HG03460 (cell line): ENCODE results near the gene DDN.
A peak's percentile ranks its signal among the peaks of the same experiment; 100 is the strongest.

Source experiments
- ATAC-seq: cut with Tn5 transposase; IDR thresholded peaks from one replicate; pipeline ENCODE4 v1.9.1; 2021; ENCODE audit not compliant: unreplicated experiment

Gene DDN

DNA sequence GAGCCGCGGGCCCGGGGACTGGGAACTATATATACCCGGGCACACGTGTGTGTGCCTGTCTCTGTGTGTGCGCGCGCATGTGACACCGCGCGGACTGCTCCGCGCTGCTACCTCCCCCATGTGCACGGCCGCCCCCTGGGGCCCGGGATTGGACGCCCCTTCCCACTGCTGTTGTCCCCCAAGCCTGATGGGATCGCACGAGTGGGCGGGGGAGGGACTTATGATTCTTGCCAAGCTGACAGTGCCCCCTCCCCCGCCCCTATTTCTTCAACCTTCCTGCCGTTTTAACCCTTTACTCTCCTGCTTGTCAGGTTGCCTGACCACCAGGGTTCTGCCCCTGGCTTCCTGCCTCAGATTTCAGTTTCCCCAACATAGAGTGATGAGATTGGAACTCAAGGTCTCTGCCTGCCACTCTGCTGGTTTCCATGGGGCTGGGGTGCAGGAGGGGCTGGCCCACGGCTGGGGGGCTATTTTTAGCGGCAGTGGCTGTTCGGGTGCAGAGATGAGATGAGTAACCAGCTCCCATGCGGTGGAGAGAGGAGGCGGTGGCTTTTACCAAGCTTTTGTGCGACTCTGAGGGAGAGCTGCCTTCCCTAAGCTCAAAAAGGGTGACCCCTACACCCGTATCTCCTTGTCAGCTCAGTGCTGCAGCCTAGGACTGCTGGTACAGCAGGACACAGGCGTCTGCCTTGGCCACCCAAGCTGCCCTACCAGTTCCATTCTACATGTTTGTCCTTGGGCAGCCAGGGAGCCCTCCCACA, at the start of gene DDN:
Gene DDN, minus strand, starts transcription at position 5 of the 761 bp plus-strand sequence. CDS start 88 bp downstream, outside the sequence.
- peak; percentile 37 for ATAC-seq

DNA sequence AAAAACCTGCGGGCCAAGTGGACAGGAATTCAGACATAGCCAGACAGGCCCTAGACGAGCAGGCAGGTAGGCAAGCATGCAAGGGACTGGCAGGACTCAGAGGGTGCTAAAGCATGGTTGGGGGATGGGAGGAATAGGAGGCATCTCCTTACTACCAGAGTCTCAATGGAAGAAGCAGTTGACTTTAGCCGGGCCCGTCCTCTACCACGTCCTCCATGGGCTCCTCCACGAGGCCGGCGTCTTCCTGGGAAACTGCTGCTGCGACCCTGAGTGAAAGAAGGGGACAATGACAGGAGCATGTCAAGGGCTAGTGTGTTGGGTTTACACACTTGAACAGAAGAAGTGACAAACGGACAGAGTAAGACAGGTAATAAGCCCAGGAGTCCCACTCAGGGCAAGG, 49.8 kb upstream of the DDN start:
- ATAC-seq: no peak

DNA sequence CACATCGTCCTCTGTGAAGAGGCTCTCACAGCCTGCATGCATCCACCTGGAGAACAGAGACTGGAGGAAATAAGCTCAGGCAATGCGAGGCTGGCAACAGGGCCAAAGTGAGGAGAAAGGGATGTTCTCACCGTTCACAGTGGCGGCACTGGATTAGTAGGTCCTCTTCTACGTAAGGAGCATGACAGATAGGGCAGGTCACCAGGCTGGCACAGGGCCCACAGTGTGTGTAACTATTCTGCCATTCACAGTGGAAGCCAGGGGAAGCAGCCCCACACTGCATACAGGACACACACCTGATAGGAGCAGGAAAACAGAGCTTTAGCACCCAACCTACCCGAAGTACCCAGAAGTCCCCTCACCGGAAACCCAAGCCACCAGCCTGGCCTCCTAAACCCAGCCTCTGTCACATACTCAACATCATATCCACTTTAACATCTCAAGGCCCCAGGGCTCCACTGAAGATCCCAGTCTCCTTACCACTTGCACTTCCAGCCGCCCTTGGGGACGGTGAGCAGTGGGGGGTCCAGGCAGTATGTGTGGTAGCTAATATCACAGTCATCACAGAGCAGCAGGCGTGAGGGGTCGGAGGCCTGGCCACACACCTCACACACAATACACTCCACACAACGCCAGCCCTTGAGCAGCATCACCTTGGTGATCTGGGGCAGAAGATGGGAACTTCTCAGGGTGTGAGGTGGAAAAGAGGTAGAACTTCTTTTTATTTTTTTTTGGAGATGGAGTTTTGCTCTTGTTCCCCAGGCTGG, 47.1 kb upstream of the DDN start:
- no peak for ATAC-seq

DNA sequence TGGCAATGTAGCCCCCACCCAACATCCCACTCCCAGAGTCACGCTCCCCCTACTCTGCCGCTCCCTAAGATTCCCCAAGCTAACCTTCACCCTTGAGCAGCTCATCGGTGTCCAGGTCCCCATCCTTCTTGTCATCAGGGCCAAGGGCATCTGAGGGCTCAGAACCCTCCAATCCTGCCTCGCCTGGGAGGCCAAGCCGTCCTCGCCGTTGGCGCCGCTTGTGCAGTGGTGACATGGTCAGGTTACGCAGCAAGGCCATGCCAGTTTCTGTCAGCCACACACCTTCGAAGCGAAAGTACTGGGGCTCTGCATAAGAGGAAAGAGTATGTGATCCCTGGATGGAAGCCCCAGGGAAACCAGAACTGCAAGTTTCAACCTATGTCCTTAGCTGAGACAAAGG, 45.5 kb upstream of the DDN start:
- no peak for ATAC-seq

DNA sequence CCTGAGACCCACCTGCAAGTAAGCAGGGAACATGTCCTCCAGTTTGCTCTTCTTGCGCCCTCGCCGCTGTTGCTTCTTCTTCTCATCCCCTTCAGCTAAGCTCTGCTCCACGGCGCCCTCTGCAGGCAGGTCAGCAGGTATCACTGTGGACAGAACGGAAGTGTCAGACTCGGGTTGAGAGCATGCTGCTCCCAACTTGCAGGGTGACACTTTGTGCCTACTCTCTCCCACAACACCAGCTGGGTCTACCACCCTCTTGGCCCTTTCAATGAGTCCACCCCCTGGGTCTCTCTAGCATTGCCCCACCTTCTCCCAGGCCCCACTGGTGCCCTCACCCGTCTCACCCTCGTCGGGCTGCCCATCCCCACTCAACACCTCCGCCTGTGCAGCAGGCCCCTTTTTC, 44.7 kb upstream of the DDN start:
- ATAC-seq: no peak

DNA sequence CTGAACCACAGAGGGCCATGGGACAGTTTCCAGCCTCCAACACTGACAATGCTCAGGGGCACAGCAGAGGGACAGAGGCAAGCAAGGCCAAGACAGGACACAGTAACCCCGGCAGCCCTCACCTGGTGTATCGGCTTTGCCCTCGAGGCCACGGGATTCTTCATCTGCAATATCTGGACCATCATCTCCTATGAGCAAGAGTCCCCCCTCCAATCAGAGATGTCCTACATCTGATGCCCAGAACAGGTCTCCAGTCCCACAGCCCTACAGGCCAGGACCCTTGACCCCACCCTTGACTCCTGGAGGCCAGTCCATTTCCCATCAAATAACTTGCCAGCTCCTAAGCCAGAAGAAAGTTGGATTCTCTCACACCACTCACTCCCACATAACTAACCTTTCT, 44.1 kb upstream of the DDN start:
- no peak for ATAC-seq

DNA sequence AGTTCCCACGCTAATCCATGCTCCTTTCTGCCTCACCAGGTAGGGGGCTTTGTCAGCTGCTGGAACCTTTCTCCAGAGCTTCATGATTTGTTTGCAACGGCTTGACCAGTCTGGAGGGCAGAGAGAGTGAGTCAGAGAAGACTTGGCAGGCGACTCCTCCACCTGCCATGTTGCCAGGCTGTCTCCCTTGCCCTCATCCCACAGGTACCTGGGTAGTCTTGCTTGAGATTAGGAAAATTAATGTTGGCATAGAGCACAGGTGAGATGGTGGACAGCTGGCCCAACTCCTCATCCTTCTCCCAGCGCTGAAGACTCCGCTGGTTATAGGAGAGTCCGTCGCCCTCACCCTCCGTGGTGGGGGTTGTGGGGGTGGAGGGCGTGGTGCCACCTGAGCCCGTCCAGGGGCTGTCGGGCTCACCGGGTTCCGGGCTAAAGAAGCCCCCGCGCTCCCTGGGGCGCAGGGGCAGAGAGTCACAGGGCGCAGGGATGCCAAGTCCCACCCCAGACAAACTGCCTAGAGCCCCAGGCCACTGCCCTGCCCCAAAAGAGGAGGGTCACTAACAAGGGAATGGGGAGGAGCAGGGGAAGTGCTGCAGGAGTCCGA, 42.8 kb upstream of the DDN start:
- no peak for ATAC-seq

DNA sequence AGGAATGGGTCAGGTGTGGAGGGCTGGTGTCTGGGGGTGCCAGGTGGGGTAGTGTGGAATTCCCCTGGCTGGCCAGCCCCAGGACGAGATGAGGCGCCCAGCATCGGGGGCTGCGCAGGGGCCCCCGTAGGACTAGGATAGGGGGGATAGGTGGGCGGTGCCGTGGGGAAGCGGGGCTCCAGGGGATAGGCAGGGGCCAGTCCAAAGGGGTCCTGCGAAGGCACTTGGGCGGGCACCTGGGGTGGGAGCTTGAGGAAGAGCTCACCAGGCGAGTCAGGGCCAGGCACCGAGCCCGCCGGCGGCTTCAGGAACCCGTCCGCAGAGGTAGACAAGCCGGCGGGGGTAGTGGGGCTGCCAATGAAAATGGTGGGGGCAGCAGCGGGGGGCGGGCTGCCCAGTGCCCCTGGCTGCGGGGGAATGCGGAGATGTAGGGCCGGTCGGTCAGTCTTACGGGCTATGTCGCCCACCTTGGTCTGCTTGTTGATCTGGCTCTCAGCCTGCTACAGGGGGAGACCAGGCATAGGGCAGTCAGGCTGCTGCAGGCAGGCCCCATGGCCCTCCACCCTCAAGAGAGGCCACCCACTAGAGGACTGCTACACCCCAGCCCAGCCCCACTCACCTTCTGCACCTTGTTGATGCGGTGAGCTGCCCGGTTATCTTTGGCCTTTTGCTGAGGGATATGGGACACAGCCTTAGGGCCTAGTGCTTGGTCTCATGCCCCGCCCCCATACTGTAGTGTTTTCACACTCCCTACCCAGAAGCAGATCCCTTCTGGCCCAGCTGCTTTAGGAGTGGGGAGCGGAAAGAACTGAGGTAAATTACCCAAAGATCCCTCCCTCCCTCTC, 42.1 kb upstream of the DDN start:
- ATAC-seq: no peak

DNA sequence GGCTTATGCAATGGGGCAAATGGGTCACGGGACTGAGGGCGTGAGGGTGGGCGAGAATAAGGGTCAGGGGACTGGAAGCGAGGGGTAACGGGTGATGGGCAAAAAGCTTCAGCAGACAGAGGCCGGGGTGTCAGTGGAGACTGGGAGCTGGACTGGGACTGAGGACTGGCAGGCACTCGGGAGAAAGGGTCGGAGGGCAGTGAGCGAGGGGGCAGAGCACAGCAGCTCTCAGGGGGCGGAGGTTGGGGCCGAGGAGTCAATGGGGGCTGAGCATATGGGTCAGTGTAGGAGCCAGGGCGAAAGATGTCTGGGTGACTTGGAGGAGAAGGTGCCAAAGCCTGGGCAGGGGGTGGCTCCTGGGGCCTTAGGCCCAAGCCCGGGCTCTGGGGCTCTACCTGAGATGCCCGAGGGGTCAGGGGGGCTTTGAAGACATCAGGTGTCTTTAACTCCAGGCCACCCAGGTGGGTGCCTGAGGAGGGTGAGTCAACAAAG, 41.2 kb upstream of the DDN start:
- ATAC-seq: no peak

DNA sequence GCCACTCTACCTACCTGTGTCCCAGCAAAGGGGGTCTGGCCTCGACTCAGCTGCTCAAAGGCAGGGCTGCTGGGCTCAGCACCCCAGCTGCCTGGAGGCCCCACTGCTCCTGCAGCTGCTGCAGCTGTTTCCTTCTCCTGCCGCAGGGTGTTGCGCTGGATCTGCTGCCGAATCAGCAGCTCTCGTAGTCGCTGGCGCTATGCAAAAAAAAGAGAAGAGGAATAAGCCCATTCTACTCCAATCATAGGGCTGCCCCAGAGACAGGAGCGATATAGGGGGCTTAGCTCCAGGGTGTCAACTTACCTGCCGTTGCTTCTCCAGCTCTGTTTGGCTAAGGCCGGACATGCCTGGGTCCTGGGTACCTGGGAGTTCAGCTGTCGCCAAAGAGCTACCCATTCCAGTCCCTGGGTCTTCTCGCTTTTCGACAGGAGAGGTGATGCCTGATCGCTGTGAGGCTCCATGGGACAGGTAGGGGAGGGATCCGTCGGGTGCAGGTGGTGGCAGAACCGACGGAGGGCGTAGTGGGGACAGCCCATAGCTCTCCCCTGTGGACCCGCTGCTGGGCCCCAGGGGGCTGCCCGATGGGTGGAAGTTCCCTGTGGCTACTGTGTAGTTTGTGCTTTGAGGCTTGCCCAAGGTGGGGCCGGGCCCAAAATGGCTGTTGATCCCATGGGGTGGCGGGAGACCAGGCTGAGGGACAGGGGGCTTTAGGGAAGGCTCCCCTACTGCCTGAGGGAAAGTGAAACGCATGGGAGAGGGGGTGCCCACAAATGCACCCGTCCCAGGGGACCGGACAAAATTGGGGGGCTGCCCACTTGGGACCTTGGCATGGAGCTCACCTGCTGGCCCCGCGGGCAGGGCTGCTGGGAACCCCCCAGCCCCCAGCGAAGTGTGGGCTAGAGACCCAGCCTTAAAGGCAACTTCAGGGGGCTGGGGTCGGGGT, 40.5 kb upstream of the DDN start:
- ATAC-seq: no peak

DNA sequence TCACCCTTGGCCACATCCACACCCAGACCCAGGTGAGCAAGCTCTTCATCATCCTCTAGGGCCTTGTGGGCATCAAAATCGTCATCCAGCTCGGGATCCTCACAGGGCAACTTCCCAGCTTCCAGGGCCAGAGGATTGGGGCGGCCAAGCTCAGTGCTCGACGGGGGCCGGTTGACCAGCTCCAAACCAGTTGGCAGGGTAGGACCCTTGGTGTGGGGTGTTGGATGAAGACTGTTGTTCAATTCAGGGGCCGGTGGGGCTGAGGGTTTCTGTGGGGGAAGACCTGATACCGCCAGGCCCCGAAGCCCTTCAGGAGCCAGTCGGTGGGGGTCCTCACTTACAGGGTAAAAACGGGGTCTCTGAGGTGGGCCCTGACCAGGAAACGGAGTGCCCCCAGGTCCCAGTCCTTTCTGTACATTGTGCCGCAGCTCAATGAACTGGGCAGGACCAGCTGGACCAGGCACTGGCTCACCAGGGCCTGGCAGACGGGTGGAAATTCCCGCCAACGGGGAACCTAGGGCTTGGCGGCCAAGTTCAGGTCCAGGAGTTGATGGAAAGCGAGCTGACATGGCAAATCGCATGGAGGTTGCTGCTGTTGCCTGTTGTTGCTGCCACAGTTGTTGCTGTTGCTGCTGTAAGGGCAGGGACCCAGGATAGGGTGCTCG, 39.2 kb upstream of the DDN start:
- no peak for ATAC-seq

DNA sequence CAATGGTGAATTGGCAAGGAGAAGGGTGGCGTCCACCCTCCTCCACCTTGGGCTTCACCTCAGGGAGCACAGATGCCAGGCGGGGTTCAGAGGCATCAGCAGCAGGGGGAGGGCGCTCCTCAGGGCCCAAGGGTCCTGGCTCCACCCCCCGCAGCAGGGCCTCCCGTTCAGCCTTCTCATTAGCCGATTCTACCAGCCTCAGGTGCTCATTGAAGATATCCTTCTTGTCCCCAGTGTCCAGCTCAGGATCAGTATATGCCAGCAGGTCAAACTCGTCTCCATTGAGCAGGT, 38.7 kb upstream of the DDN start:
- ATAC-seq: no peak

DNA sequence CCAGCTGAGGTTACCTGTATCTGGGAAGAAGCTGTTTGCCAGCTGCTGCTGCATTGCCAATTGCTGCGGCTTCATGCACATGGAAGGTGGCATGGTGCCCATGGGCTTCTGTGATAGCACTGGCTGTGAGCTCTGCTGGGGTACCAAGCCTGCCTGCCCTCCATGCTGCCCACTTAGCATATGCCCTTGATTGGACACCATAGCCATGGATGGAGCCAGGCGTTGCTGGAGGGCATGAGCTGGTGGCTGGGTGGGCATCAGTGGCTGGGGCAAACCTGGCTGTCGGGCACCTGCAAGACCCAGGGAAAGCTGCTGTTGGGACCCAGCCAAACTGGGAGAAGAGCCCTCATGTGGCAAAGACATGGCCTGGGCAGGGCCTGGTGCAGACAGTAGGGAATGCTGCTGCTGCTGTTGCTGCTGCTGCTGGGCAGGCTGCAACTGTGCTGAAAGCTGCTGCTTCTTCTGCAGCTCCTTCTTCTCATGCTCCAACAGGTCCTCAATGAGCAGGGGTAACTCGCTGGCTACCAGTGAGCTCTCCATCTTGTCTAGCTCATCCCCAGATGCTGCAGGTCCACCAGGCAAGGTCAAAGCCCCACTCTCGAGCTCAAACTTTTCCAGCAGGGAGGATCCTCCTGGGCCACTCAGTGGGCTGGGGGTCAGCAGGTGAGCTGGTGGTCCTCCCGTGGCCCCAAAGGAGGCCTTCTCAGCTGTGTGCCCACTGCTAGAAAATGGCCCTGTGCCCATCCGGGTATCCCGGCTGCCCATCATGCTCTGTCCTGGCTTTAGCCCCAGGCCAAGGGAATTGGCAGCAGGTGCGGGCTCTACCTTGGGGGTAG, 38.2 kb upstream of the DDN start:
- no peak for ATAC-seq

DNA sequence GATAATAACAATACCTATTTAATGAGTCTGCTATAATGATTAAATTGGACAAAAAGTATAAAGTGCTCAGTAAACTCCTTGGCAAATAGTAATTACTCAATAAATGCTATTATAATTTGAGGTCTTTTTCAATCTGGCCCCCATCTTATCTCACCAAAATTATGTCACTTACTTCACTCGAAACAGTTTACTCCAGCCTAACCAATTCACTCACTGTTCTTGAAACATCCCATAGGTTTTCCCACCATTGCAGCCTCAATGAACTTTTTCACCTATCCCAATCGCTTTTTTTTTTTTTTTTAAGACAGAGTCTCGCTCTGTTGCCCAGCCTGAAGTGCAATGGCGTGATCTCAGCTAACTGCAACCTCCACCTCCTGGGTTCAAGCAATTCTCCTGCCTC, 36.9 kb upstream of the DDN start:
- no peak for ATAC-seq

DNA sequence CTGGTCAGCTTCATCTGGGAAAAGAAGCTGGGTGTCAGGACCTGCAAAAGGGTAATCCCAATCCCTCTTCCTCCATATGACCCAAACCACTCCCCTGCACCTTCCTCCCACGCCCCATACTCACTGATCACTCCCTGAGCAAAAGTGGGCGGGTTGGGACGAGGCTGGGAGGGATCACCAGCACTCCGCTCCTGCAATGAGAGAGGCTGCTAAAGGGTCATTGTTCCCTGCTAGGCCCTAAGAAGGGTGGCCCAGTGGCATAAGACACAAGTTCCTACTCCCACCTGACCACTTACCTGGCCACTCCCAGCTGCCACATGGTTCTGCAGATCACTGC, 35.1 kb upstream of the DDN start:
- ATAC-seq: no peak

DNA sequence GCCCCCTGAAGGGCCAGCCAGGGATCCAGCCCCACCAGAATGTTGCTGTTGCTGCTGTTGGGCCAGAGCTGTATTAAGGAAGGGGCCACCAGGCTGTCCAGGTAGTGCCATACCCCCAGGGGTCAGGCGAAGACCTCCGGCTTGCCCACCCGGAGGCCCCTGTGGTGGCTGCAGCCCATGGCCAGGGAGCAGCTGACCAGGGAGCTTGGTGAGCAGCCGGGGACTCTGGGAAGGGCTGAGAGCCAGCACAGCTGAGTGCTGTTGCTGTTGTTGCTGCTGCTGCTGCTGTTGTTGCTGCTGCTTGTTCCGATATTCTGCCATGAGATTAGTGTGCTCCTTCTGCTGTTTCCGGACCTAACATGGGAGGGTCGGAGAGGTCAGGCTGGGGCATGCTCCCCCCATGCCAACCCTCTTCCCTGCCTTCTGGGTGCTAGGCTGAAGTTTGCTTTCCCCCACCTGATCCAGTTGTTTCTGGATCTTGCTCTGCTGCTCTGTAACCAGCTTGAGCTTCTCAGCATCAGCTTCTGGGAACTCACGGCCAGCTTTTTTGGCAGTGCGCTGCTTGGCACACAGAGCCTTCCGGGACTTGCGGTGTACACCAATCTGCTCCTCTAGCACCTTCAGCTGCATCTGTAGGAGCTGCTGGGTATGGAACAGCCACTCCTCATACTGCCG, 34.6 kb upstream of the DDN start:
- ATAC-seq: no peak

DNA sequence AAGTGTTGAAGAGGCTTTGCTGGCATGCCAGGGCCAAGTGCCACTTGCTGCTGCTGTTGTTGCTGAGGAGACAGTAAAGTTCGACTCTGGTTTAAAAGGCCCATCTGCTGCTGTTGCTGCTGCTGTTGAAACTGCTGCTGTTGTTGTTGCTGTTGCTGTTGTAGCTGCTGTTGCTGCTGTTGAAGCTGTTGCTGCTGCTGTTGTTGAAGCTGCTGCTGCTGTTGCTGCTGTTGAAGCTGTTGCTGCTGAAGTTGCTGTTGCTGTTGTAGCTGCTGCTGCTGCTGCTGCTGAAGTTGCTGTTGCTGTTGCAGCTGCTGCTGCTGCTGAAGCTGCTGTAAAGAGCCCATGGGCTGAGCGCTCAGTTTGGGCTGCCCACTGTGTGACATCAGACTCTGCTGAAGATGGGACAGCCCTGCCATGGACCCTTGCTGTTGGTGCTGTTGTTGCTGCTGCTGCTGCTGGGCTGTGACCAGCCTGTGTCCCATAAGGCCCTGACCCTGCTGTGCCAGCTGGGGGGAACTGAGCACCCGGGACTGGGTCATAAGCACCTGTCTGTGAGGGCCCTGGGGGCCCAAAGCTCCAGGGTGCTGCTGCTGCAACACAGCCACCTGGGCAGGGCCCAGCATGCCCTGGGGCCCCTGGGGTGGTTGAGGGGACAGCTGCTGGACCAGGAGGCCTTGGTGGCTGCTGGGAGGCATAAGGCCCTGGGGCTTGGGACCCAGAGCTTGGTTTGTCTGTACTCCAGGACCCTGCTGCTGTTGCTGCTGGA, 33.7 kb upstream of the DDN start:
- ATAC-seq: no peak

DNA sequence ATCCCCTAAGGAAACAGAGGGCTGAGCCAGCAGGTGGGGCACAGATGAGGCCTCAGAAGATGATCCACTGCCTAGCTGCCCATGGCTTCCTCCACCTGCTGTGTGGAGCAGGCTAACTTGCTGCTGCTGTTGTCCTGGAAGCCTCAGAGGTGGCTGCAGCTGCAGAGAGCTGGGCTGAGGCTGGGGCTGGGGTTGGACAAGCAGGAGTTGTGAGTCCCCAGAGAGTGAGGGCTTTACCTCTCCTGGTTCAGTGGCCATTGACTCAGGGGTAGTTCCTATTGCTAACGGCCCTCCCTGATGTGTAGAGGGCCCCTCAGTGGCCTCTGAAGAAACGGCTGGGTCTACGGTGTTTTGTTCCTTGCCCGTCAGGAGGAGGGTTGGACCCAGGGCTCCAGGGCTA, 33.1 kb upstream of the DDN start:
- no peak for ATAC-seq
